NB4 (cell line): ENCODE data around the gene KRTAP4-3.

Experiments used
- DNase-seq: peaks from one replicate; pipeline ENCODE4 v3.0.0; 2010; ENCODE audit warnings: low read depth
- H3K4me3 ChIP-seq: one replicate; pipeline ENCODE4 v1.5.1; 2011; ENCODE audit warnings: mild to moderate bottlenecking, low read depth, low read length, moderate library complexity
- MAX ChIP-seq: IDR thresholded peaks from 2 replicates; pipeline ENCODE4 v1.6.1; 2011; ENCODE audit warnings: low read depth, low read length
- MYC ChIP-seq: IDR thresholded peaks from 2 replicates; pipeline ENCODE4 v1.6.1; 2011; ENCODE audit warnings: low read depth, low read length
- POLR2A ChIP-seq: IDR thresholded peaks from 2 replicates; pipeline ENCODE4 v1.6.1; 2011; ENCODE audit warnings: mild to moderate bottlenecking; ENCODE audit not compliant: insufficient read length; ENCODE audit errors: extremely low read depth
- TF ChIP-seq, protein P1 (sequence below): IDR thresholded peaks from one replicate; pipeline ENCODE4 v1.5.1; 2012; ENCODE audit warnings: low read depth, low read length

The KRTAP4-3 gene

DNA sequence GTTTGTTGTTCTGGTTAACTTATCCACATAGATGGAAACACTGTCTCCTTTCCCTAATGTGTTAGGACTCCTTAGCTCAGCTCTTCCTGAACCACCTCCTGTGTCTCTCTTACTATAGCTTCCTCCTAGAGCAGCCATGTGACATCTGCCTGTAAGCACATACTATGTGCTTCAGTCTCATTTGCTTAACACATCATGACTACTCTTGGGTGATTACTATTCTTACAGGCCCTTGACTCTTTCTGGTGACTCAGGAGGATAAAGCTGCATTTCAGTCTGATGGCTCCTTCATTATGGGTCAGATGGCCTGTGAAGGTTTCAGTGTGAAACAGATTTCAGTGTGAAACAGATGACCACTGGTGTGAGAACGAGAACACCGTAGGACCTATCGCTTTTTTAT lies 10.3 kb upstream of the KRTAP4-3 start:
- H3K4me3 ChIP-seq: no peak overlapping the region
- TF ChIP-seq, protein P1, sequence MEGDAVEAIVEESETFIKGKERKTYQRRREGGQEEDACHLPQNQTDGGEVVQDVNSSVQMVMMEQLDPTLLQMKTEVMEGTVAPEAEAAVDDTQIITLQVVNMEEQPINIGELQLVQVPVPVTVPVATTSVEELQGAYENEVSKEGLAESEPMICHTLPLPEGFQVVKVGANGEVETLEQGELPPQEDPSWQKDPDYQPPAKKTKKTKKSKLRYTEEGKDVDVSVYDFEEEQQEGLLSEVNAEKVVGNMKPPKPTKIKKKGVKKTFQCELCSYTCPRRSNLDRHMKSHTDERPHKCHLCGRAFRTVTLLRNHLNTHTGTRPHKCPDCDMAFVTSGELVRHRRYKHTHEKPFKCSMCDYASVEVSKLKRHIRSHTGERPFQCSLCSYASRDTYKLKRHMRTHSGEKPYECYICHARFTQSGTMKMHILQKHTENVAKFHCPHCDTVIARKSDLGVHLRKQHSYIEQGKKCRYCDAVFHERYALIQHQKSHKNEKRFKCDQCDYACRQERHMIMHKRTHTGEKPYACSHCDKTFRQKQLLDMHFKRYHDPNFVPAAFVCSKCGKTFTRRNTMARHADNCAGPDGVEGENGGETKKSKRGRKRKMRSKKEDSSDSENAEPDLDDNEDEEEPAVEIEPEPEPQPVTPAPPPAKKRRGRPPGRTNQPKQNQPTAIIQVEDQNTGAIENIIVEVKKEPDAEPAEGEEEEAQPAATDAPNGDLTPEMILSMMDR: no peak
- no peak for TF ChIP-seq MYC
- no peak for TF ChIP-seq POLR2A
- no peak for TF ChIP-seq MAX
- DNase-seq: no peak

DNA sequence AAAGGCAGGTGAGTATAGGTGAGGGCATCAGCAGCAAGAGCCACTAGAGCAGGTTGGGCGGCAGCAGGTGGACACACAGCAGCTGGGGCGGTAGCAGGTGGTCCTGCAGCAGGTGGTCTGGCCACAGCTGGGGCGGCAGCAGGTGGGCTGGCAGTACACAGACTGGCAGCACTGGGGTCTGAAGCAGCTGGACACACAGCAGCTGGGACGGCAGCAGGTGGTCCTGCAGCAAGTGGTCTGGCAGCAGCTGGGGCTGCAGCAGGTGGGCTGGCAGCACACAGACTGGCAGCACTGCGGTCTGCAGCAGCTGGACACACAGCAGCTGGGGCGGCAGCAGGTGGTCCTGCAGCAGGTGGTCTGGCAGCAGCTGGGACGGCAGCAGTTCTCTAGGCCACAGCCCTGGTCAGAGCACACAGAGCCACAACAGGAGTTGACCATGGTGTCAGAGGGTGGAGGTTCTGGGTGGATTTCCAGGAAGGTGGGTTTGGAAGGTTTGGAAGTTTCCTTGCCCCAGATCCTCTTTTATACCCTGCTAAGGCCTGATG lies 9.8 kb upstream of the KRTAP4-3 start, which contains the start of gene KRTAP4-2:
Gene KRTAP4-2 (minus strand): TSS at position 495 of the 545 bp plus-strand sequence. CDS start 57 bp downstream, at position 438.
- H3K4me3 ChIP-seq: no peak within 1 kb of the TSS
- TF ChIP-seq, protein P1: no peak
- no peak for TF ChIP-seq POLR2A
- TF ChIP-seq MAX: no peak
- TF ChIP-seq MYC: no peak
- DNase-seq: no peak

DNA sequence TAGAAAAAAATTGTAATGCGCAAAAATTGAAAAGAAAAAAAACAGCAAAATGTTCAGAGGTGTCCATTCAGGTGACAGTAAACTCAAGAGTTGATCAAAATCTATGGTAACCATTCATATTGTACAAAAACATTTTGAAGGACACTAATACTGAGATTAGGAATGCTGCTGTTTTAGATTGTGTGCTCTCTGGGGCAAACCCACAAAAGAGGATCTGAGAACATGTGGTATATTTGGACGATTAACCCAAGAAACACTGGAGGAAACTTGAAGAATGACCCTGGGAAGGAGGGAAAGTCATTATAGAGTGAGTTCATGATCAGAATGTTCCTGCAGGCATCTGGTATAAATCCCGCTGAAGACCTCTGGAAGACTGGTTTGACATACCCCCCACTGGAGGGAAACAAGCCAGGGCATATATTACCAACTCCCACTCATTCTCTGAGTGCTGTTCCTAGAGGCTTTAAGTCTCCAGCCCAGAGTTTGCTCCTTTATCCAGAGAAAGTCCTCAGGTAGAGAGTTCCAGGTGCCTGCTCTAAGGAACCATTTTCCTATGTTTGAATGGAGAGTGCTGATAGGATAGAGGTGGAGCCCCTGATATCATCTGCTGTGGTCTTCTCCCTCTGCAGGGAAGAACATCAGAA lies 8.8 kb upstream of the KRTAP4-3 start:
- H3K4me3 ChIP-seq: no peak overlapping the region
- TF ChIP-seq, protein P1: no peak
- TF ChIP-seq POLR2A (no peak), MYC (no peak), MAX (no peak)
- DNase-seq: no peak

DNA sequence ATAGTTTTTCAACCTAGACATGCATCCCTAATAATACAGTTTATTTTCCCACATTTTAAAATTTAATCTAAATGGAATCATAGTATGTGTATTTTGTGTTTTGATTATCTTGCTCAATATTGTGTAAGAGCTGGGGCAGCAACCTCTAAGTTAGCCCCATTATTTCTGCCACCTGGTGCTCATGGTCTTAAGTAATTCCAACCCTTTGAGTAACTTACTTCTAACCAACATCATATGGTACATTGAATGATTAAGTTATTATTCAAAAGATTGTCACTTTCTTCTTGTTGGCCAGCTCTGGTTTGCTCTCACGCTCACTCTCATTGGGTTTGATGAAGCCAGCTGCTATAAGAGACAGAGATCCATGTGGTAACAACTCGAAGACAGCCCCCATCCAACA lies 3.9 kb upstream of the KRTAP4-3 start:
- no peak for DNase-seq
- TF ChIP-seq MYC: no peak
- no peak for TF ChIP-seq POLR2A
- no peak for TF ChIP-seq MAX
- TF ChIP-seq, protein P1: no peak
- no peak overlapping the region for H3K4me3 ChIP-seq

DNA sequence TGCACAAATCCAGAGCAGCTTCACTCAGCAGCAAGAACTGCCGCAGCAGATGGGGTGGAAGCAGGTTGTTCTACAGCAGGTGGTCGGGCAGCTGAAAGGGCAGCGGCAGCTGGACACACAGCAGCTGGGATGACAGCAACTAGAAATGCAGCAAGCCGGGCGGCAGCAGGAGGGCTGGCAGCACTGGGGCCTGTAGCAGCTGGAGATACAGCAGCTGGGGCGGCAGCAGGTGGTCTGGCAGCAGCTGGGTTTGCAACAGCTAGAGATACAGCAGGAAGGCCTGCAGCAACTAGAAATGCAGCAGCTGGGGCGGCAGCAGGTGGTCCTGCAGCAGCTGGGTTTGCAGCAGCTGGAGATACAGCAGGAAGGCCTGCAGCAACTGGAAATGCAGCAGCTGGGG lies 460 bp downstream of the KRTAP4-3 start:
- H3K4me3 ChIP-seq: no peak overlapping the region
- TF ChIP-seq, protein P1: no peak
- TF ChIP-seq POLR2A (no peak), MAX (no peak), MYC (no peak)
- no peak for DNase-seq
